Osteoblast (primary cell): Measurements from ENCODE around the gene EEF1E1. TPM values are rescaled to one million over a fixed set of nuclear protein-coding genes. Genes with fewer than 3 reads are reported as not detected.
A peak's percentile ranks its signal among the peaks of the same experiment; 100 is the strongest.

Source experiments
- DNase-seq: peaks from one replicate; pipeline ENCODE4 v3.0.0; 2011; ENCODE audit warnings: low spot score, mixed read lengths; ENCODE audit not compliant: insufficient read length; ENCODE audit errors: missing footprints
- H2AFZ ChIP-seq: 2 replicates; pipeline ENCODE4 v1.6.0; 2011; ENCODE audit warnings: mild to moderate bottlenecking, low read length
- H3K27ac ChIP-seq: 2 replicates; pipeline ENCODE4 v1.5.1; 2011; ENCODE audit warnings: mild to moderate bottlenecking, low read depth, low read length, moderate library complexity
- H3K27me3 ChIP-seq: 2 replicates; pipeline ENCODE4 v1.6.0; 2012; ENCODE audit warnings: mild to moderate bottlenecking, control low read depth, inconsistent platforms, low read length, moderate library complexity; ENCODE audit not compliant: insufficient read depth
- H3K36me3 ChIP-seq: 2 replicates; pipeline ENCODE4 v1.5.1; 2011; ENCODE audit warnings: mild to moderate bottlenecking, low read length, control low read depth, moderate library complexity; ENCODE audit not compliant: insufficient read depth
- H3K4me1 ChIP-seq: 2 replicates; pipeline ENCODE4 v1.5.1; 2011; ENCODE audit warnings: mild to moderate bottlenecking, low read length, control low read depth, moderate library complexity; ENCODE audit not compliant: insufficient read depth
- H3K4me2 ChIP-seq: 2 replicates; pipeline ENCODE4 v1.6.0; 2011; ENCODE audit warnings: mild to moderate bottlenecking, low read length; ENCODE audit not compliant: insufficient read depth
- H3K4me3 ChIP-seq: fragments of 200-600 bp; sonication (generic); 3 replicates; pipeline ENCODE4 v1.5.1; 2012; ENCODE audit warnings: mild to moderate bottlenecking, low read length, inconsistent platforms; ENCODE audit not compliant: insufficient read depth
- H3K79me2 ChIP-seq: 2 replicates; pipeline ENCODE4 v1.6.0; 2012; ENCODE audit warnings: mild to moderate bottlenecking, low read length, control low read depth, inconsistent platforms; ENCODE audit not compliant: insufficient read depth
- H3K9me3 ChIP-seq: 2 replicates; pipeline ENCODE4 v1.5.1; 2011; ENCODE audit warnings: low read depth, low read length, control low read depth
- H4K20me1 ChIP-seq: 2 replicates; pipeline ENCODE4 v1.6.0; 2012; ENCODE audit warnings: mild to moderate bottlenecking, low read length, control low read depth; ENCODE audit not compliant: insufficient read depth
- CTCF ChIP-seq: IDR thresholded peaks from 2 replicates; pipeline ENCODE4 v1.5.1; 2011; ENCODE audit warnings: mild to moderate bottlenecking, low read depth, low read length, moderate library complexity; ENCODE audit errors: extremely low read depth
- total RNA-seq: library from RNA; depleted of rRNA; stranded (reverse); fragments of >200 nt; gene quantifications from 2 replicates; pipeline ENCODE4 v1.2.3, GENCODE V29; 2012

EEF1E1 gene
- total RNA-seq, 1 donor, result 25.3 TPM

- Histone ChIP-seq H3K79me2 (no peaks in the 10 kb centered on the region), H3K4me2 (peak overlapping the region; percentile 39), H3K4me1 (peaks cover 13% of the 10 kb centered on the region), H3K4me3 (no peak overlapping the region), H3K27me3 (peaks cover 2% of the 10 kb centered on the region), H4K20me1 (no peaks in the 10 kb centered on the region), H2AFZ (no peak overlapping the region), H3K9me3 (no peaks in the 10 kb centered on the region), H3K27ac (no peak overlapping the region), H3K36me3 (no peaks in the 10 kb centered on the region)
- no peak for TF ChIP-seq CTCF
- no peak for DNase-seq
Observed at GRCh38 chr6:8130399-8130798, 28.1 kb upstream of the EEF1E1 start.

GRCh38 chr6:8123236-8123635 lies 20.9 kb upstream of the EEF1E1 start:
- TF ChIP-seq CTCF, result no peak
- Histone ChIP-seq H3K4me2 (no peak overlapping the region), H3K27me3 (peaks cover 6% of the 10 kb centered on the region), H4K20me1 (no peaks in the 10 kb centered on the region), H3K4me1 (no peaks in the 10 kb centered on the region), H3K4me3 (no peak overlapping the region), H3K36me3 (no peaks in the 10 kb centered on the region), H3K27ac (no peak overlapping the region), H3K9me3 (no peaks in the 10 kb centered on the region), H3K79me2 (no peaks in the 10 kb centered on the region), H2AFZ (no peak overlapping the region)
- DNase-seq, result no peak

GRCh38 chr6:8114956-8115355 lies 12.6 kb upstream of the EEF1E1 start:
- Histone ChIP-seq H3K9me3 (no peaks in the 10 kb centered on the region), H3K36me3 (no peaks in the 10 kb centered on the region), H3K79me2 (no peaks in the 10 kb centered on the region), H3K27me3 (no peaks in the 10 kb centered on the region), H3K4me3 (no peak overlapping the region), H2AFZ (no peak overlapping the region), H3K4me2 (no peak overlapping the region), H3K27ac (no peak overlapping the region), H3K4me1 (peaks cover 11% of the 10 kb centered on the region), H4K20me1 (no peaks in the 10 kb centered on the region)
- no peak for TF ChIP-seq CTCF
- DNase-seq, result no peak

GRCh38 chr6:8113131-8113654 lies 10.8 kb upstream of the EEF1E1 start:
- no peak overlapping the region for H3K4me3 ChIP-seq
- no peak overlapping the region for H3K27ac ChIP-seq
- H3K36me3 ChIP-seq, result no peaks in the 10 kb centered on the region
- H3K27me3 ChIP-seq, result no peaks in the 10 kb centered on the region
- H3K79me2 ChIP-seq, result no peaks in the 10 kb centered on the region
- no peaks in the 10 kb centered on the region for H4K20me1 ChIP-seq
- no peak for TF ChIP-seq CTCF
- DNase-seq, result no peak
- no peak overlapping the region for H2AFZ ChIP-seq
- peak overlapping the region; percentile 24 for H3K4me2 ChIP-seq
- peaks cover 19% of the 10 kb centered on the region for H3K4me1 ChIP-seq
- no peaks in the 10 kb centered on the region for H3K9me3 ChIP-seq
